Measurements from ENCODE around the gene PGAP6. TPM values are rescaled to one million over a fixed set of nuclear protein-coding genes. Genes with fewer than 3 reads are reported as not detected.
"Not testable (repeated sequence)": the region's sequence is repeated elsewhere in the genome, so short reads cannot be mapped to it uniquely, and the experiment has no call there.

PGAP6 gene
- total RNA-seq, 2 donors from 2014 or later = 83.8 to 113 TPM

GRCh38 chr16:340370-341091, 41.2 kb downstream of the PGAP6 start:
- ATAC-seq (no peak), DNase-seq (no peak)
- Histone ChIP-seq H3K4me3 (no peak overlapping the region), H3K27ac (no peak overlapping the region), H3K9me3 (no peaks in the 10 kb centered on the region), H3K36me3 (replicated peaks in 1 of 2; ENCODE audit: insufficient read depth in 1 of 2, low read depth in 2 of 2) (no peaks in the 10 kb centered on the region), H3K27me3 (no peaks in the 10 kb centered on the region), H3K4me1 (no peaks in the 10 kb centered on the region)
- WGBS, 2 donors = 79 to 85% methylated on average over 6 to 23 of the region's 23 CpGs
- no peak for TF ChIP-seq POLR2A (IDR thresholded peaks at IDR 0.05)
- no peak for TF ChIP-seq CTCF (IDR thresholded peaks at IDR 0.05)
- intact Hi-C loops (cut with DNase I) = no loop called here

GRCh38 chr16:339680-340079, 42.1 kb downstream of the PGAP6 start:
- H3K27ac ChIP-seq = no peak overlapping the region
- H3K4me3 ChIP-seq = no peak overlapping the region
- H3K4me1 ChIP-seq = no peaks in the 10 kb centered on the region
- ATAC-seq (no peak), DNase-seq (no peak)
- intact Hi-C loops (cut with DNase I) = no loop called here
- no peaks in the 10 kb centered on the region for H3K27me3 ChIP-seq
- H3K36me3 ChIP-seq (replicated peaks in 1 of 2; ENCODE audit: insufficient read depth in 1 of 2, low read depth in 2 of 2) = no peaks in the 10 kb centered on the region
- H3K9me3 ChIP-seq = no peaks in the 10 kb centered on the region
- 72 to 78% methylated on average over 5 of the region's 5 CpGs for WGBS, 2 donors
- TF ChIP-seq CTCF (IDR thresholded peaks at IDR 0.05) (no peak), POLR2A (IDR thresholded peaks at IDR 0.05) (no peak)

- intact Hi-C loops (cut with DNase I) = no loop called here
- Histone ChIP-seq H3K4me1 (no peaks in the 10 kb centered on the region), H3K9me3 (no peaks in the 10 kb centered on the region), H3K36me3 (replicated peaks in 1 of 2; ENCODE audit: insufficient read depth in 1 of 2, low read depth in 2 of 2) (no peaks in the 10 kb centered on the region), H3K4me3 (no peak overlapping the region), H3K27me3 (no peaks in the 10 kb centered on the region), H3K27ac (no peak overlapping the region)
- no peak for ATAC-seq
- no peak for TF ChIP-seq POLR2A (IDR thresholded peaks at IDR 0.05)
- 81 to 90% methylated on average over 16 to 17 of the region's 21 CpGs for WGBS, 2 donors
- DNase-seq = no peak
These were observed 43.7 kb downstream of the PGAP6 start for GRCh38 chr16:337975-338575.

- WGBS, 2 donors = 67 to 75% methylated on average over 10 of the region's 10 CpGs
- no peak for ATAC-seq
- DNase-seq = no peak
These were observed 44.3 kb downstream of the PGAP6 start for GRCh38 chr16:337437-337836.

GRCh38 chr16:336269-336668, 45.5 kb downstream of the PGAP6 start:
- intact Hi-C loops (cut with DNase I) = no loop called here
- no peaks in the 10 kb centered on the region for H3K4me1 ChIP-seq
- TF ChIP-seq CTCF (IDR thresholded peaks at IDR 0.05) (no peak), POLR2A (IDR thresholded peaks at IDR 0.05) (no peak)
- no peak overlapping the region for H3K4me3 ChIP-seq
- ATAC-seq (no peak), DNase-seq (no peak)
- no peak overlapping the region for H3K27ac ChIP-seq
- no peaks in the 10 kb centered on the region for H3K36me3 ChIP-seq (replicated peaks in 1 of 2; ENCODE audit: insufficient read depth in 1 of 2, low read depth in 2 of 2)
- no peaks in the 10 kb centered on the region for H3K27me3 ChIP-seq
- WGBS, 2 donors = 78 to 82% methylated on average over 9 to 11 of the region's 11 CpGs
- H3K9me3 ChIP-seq = no peaks in the 10 kb centered on the region

More at GRCh38 chr16:337437-337836, 44.3 kb downstream of the PGAP6 start:
- no peaks in the 10 kb centered on the region for H3K4me1 ChIP-seq
- no peak overlapping the region for H3K4me3 ChIP-seq
- TF ChIP-seq POLR2A (IDR thresholded peaks at IDR 0.05) (no peak), CTCF (IDR thresholded peaks at IDR 0.05) (no peak)
- H3K9me3 ChIP-seq = no peaks in the 10 kb centered on the region
- no peaks in the 10 kb centered on the region for H3K36me3 ChIP-seq (replicated peaks in 1 of 2; ENCODE audit: insufficient read depth in 1 of 2, low read depth in 2 of 2)
- intact Hi-C loops (cut with DNase I) = no loop called here
- no peaks in the 10 kb centered on the region for H3K27me3 ChIP-seq
- H3K27ac ChIP-seq = no peak overlapping the region

GRCh38 chr16:334861-335632, 46.7 kb downstream of the PGAP6 start:
- H3K9me3 ChIP-seq; DNase-seq; H3K4me1 ChIP-seq; intact Hi-C loops (cut with DNase I); H3K36me3 ChIP-seq (replicated peaks in 1 of 2; ENCODE audit: insufficient read depth in 1 of 2, low read depth in 2 of 2); ATAC-seq; H3K27ac ChIP-seq; H3K4me3 ChIP-seq; H3K27me3 ChIP-seq: not testable (repeated sequence)
- 83 to 85% methylated on average over 10 to 11 of the region's 11 CpGs for WGBS, 2 donors

- H3K27me3 ChIP-seq; H3K4me3 ChIP-seq; ATAC-seq; H3K27ac ChIP-seq; DNase-seq; H3K4me1 ChIP-seq; intact Hi-C loops (cut with DNase I); H3K36me3 ChIP-seq (replicated peaks in 1 of 2; ENCODE audit: insufficient read depth in 1 of 2, low read depth in 2 of 2); H3K9me3 ChIP-seq: not testable (repeated sequence)
- WGBS, 2 donors = 88 to 90% methylated on average over 3 to 5 of the region's 5 CpGs
These were observed 47.5 kb downstream of the PGAP6 start for GRCh38 chr16:334164-334832.

Measured in body of pancreas (tissue), 4 donors.